NCI-H345 treated with DMSO at 0.1 percent for 48 hours (cell line): Measurements from ENCODE around the gene RSL1D1.
"Not testable (repeated sequence)": the region's sequence is repeated elsewhere in the genome, so short reads cannot be mapped to it uniquely, and the experiment has no call there.

Experiments used
- DNase-seq: peaks from one replicate; lab custom pipeline; 2025; ENCODE audit not compliant: unreplicated experiment; lab: John Stamatoyannopoulos, UW

Gene RSL1D1

GRCh38 chr16:11844499-11844898, 6.8 kb downstream of the RSL1D1 start:
- DNase-seq: no peak

GRCh38 chr16:11843861-11844260, 7.5 kb downstream of the RSL1D1 start:
- no peak for DNase-seq

GRCh38 chr16:11843206-11843605, 8.1 kb downstream of the RSL1D1 start:
- DNase-seq: no peak

- no peak for DNase-seq
Observed at GRCh38 chr16:11841026-11841425, 10.3 kb downstream of the RSL1D1 start.

GRCh38 chr16:11836650-11837244, 14.6 kb downstream of the RSL1D1 start:
- DNase-seq: no peak

GRCh38 chr16:11835891-11836649, 15.3 kb downstream of the RSL1D1 start:
- no peak for DNase-seq

- DNase-seq: no peak
Observed at GRCh38 chr16:11835309-11835708, 16.0 kb downstream of the RSL1D1 start.

- no peak for DNase-seq
Observed at GRCh38 chr16:11833951-11834695, 17.2 kb downstream of the RSL1D1 start.

- DNase-seq: no peak
Observed at GRCh38 chr16:11828696-11829095, 22.6 kb downstream of the RSL1D1 start.

GRCh38 chr16:11825520-11826165, 25.7 kb downstream of the RSL1D1 start:
- not testable (repeated sequence) for DNase-seq

- DNase-seq: no peak
Observed at GRCh38 chr16:11824362-11824761, 27.0 kb downstream of the RSL1D1 start.

- DNase-seq: not testable (repeated sequence)
Observed at GRCh38 chr16:11823645-11824044, 27.7 kb downstream of the RSL1D1 start.

GRCh38 chr16:11819798-11820197, 31.5 kb downstream of the RSL1D1 start:
- no peak for DNase-seq

GRCh38 chr16:11818970-11819369, 32.4 kb downstream of the RSL1D1 start:
- not testable (repeated sequence) for DNase-seq

GRCh38 chr16:11816123-11816522, 35.2 kb downstream of the RSL1D1 start:
- DNase-seq: no peak

- DNase-seq: not testable (repeated sequence)
Observed at GRCh38 chr16:11814800-11815199, 36.5 kb downstream of the RSL1D1 start.

- DNase-seq: no peak
Observed at GRCh38 chr16:11806721-11807120, 44.6 kb downstream of the RSL1D1 start.

- DNase-seq: no peak
Observed at GRCh38 chr16:11805556-11805955, 45.8 kb downstream of the RSL1D1 start.

GRCh38 chr16:11801481-11802021, 49.8 kb downstream of the RSL1D1 start:
- DNase-seq: no peak

GRCh38 chr16:11800382-11800718, 51.0 kb downstream of the RSL1D1 start:
- no peak for DNase-seq
